HG03342 (cell line): ENCODE data around the gene ANGPTL5.
"Not testable (repeated sequence)": the region's sequence is repeated elsewhere in the genome, so short reads cannot be mapped to it uniquely, and the experiment has no call there.

ENCODE experiments used
- ATAC-seq: cut with Tn5 transposase; IDR thresholded peaks from one replicate; pipeline ENCODE4 v1.9.1; 2021; ENCODE audit warnings: mild to moderate bottlenecking, moderate library complexity; ENCODE audit not compliant: unreplicated experiment

The ANGPTL5 gene

DNA sequence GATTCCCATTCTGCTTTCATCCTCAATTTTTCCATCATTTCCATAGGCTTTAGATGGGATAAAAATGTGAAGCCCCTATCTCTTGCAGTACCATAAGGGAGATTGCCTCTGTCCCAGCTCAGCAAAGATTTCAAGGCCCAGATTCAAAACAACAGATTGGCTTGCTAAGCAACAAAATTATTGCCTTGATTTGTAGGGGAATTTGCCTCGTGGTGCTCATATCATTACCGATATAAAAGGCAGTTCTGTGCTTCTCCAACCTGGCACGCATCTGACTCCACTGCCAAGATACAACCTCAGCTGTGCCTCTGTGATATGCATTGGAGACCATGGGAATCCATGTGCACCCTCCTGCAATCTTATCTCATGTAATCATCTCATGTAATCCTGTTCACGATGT is 26.6 kb downstream of the ANGPTL5 start:
- no peak for ATAC-seq

GRCh38 chr11:101885631-101886030 is 30.7 kb downstream of the ANGPTL5 start:
- ATAC-seq, result no peak

DNA sequence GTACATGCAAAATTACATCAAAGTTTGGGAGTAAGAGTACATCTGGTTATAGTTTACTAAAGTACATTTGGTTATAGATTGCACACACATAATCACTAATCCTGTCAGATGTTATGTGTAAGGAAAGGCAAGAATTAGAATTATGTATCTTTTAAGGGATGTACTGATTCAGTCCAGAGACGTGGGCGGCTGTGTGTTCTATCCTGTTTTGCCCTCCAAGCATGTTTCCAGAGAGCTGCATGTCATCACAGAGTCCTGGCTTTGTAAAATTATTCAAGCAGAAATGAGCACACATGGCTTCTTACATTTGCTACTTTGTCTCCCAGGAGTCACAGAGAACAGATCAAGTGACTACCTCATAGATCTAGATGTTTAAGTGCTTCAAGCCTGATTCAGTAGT is 34.7 kb downstream of the ANGPTL5 start:
- ATAC-seq, result no peak

GRCh38 chr11:101880222-101880621 is 36.1 kb downstream of the ANGPTL5 start:
- ATAC-seq, result no peak

DNA sequence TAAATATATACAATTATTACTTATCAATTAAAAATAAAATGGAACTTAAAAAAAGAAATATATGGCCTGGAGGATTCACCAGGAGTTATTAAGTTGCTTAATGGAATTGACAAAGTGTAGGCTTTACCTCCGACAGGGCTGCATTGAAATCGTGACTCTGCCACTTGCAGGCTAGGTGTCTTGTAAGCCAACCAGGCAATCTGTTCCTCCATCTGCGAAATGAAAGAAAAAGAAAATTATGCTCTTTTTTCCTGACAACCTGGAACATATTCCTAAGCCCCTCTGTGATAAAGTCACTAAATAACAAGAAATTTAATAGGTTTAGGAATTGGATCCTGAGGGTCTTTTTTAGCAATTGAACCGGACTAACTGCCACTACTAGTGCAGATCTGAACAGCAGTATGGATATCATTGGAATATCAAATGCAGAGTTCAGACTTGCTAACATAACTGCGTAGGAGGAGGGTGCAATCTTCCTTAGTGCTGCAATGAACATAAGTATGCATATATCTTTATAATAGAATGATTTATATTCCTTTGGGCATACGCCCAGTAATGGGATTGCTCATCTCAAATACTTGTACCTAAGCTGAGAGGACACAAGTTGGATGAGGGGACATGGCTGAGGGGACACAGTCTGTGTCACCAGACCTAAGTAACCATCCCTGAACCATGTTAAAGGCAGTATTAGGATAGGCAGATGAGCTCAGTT is 44.0 kb downstream of the ANGPTL5 start:
- ATAC-seq, result no peak

DNA sequence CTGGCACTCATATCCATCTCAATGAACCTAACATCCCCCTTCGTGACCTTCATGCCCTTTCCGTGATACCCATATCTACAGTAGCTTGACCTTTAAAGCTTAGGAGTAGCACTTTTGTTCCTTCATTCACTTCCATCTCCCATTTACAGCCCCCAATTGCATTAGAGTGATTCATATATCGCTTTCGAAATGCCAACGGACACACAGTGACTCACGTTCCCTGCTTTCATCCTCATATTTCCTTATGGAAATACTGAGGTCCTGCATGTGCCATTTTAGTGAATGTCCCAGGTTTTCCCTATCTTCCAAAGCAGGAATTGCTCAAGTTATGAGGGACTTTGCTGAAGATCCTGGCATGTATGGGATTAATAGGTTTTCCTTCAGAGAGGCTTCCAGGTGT is 45.8 kb downstream of the ANGPTL5 start:
- no peak for ATAC-seq

DNA sequence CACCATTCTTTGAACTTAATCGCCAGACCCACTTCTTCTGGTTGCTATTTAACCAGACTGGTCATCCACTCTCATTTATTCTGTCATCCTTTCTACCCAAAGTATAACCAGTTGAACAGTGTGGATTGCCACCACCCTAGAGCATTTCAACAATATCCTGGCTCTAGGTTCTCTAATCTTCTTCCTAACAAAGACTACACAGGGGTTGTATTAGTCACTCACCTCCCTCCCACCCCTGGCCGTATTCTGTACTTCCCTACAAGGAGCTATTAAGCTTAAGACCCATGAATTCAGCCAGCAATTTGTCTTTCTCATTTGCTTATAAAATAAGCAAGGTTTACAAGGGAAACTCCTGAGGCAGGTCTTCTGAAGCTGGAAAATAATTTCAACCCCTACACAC is 48.4 kb downstream of the ANGPTL5 start:
- no peak for ATAC-seq

DNA sequence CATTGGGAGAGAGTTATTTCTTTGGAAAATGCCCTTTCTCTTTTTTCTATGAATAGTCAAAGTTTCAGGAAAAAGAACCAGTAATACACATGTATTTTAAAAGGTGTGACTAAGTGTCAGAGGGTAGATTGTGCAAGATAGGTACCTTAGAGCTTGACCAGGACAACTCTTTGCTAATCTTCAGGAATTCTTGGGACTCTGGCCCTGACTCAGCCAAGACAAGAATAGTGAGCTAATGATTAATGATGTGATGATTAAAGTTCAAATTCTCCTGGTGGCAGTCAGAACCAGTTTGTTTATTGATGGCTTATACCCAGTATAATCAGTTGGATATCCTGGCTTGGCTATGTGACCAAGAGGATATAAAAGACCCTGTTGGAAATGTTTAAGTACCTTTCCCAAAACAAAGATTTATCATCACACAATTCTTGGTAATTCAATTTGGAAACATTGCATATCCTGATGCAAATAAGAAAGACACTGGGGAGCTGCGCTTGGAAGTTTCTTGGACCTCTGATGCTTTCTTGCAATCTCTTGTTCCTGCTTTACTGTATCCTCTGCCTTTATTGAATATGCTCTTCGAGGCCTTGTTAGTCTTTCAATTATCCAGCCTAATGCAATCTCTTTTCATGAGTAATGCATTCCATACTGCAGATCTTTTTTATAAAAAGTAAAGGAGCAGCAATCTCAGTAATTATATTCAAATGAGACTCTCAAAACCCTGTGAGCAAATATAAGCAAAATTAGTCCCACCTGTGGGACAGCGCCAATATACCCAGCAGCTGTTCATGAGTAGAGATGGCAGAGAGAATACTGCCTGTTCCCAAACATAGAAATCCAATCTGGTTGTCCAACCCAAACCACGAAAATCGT is 49.5 kb downstream of the ANGPTL5 start:
- no peak for ATAC-seq

DNA sequence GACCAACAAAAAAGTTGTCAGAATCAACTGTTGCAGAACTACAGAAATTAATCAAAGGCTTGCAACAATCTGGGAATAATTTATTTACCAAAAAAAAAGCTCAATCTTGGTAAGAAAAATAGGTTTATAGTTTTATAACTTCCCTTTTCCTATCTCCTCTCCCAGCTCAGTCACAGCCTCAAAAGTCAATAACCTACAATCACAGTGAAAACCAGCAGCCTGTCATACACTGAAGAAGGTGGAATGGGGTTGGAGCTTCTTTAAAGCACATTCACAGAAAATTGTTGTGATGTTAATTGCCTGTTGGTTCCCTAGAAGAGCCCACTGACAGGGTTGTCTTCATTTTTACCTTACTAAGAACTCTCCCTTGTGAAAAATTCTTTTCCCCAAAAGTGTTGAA is 52.2 kb downstream of the ANGPTL5 start:
- ATAC-seq, result no peak

GRCh38 chr11:101863361-101863760 is 53.0 kb downstream of the ANGPTL5 start:
- ATAC-seq, result no peak

- ATAC-seq, result no peak
These were observed 53.7 kb downstream of the ANGPTL5 start for GRCh38 chr11:101862391-101863233.

GRCh38 chr11:101860696-101861427 is 55.5 kb downstream of the ANGPTL5 start:
- peak; percentile 96 for ATAC-seq

GRCh38 chr11:101852260-101852659 is 64.1 kb downstream of the ANGPTL5 start:
- ATAC-seq, result not testable (repeated sequence)

DNA sequence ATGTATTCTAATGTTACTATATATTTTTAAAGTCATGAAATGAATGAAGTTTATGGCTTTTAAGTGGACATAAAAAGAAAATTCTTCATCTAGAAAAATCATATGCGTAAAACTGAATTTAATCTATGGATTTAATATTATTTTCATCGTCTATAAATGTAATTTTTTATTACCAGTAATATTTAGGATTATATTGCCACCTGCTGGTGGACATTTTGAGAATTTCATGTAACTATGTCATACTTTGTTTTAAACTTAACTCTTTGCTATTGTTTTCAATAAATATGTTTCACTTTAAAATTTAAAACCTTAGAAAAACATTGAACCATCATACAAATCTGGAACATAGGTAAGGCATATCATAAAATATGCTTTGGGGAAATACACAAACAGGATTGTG is 68.1 kb downstream of the ANGPTL5 start:
- ATAC-seq, result no peak

- no peak for ATAC-seq
These were observed 71.7 kb downstream of the ANGPTL5 start for GRCh38 chr11:101844608-101845007.

DNA sequence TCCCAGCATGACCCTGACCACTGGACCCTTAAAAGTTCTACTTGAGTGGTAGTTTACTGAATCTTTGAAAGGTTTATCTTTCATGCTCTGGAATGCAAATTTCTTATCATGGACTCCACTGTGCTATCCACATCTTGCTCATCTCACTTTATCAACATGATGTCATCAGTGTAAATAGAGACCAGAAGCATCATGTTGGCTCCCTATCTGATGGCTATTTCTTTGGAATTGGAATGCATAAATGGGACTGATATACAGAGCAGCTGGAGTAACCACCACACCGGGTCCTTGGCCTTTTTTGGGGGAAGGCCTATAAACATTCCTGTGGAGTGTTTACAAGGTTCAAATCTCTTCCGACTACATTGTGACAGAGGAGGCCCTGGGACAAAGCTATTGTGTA is 75.6 kb downstream of the ANGPTL5 start:
- no peak for ATAC-seq
